ENCODE results near the gene PERP.
"Not testable (repeated sequence)": the region's sequence is repeated elsewhere in the genome, so short reads cannot be mapped to it uniquely, and the experiment has no call there.

PERP gene

GRCh38 chr6:138104618-138105213 is 2.5 kb downstream of the PERP start:
- DNase-seq: no peak

- no peak for DNase-seq
These were observed 3.3 kb downstream of the PERP start for GRCh38 chr6:138103871-138104270.

GRCh38 chr6:138101946-138102731 is 5.1 kb downstream of the PERP start:
- no peak for DNase-seq

GRCh38 chr6:138099832-138100231 is 7.4 kb downstream of the PERP start:
- DNase-seq: no peak

GRCh38 chr6:138098306-138098705 is 8.9 kb downstream of the PERP start:
- no peak for DNase-seq

GRCh38 chr6:138094260-138094659 is 13.0 kb downstream of the PERP start:
- no peak for DNase-seq

- no peak for DNase-seq
These were observed 13.6 kb downstream of the PERP start for GRCh38 chr6:138093632-138094031.

GRCh38 chr6:138092686-138093085 is 14.5 kb downstream of the PERP start:
- DNase-seq: no peak

- no peak for DNase-seq
These were observed 17.9 kb downstream of the PERP start for GRCh38 chr6:138089325-138089724.

- DNase-seq: no peak
These were observed 18.9 kb downstream of the PERP start for GRCh38 chr6:138088326-138088762.

GRCh38 chr6:138087593-138088325 is 19.5 kb downstream of the PERP start:
- DNase-seq: no peak

GRCh38 chr6:138086573-138087196 is 20.5 kb downstream of the PERP start:
- no peak for DNase-seq

GRCh38 chr6:138085839-138086222 is 21.4 kb downstream of the PERP start:
- DNase-seq: no peak

- DNase-seq: no peak
These were observed 22.0 kb downstream of the PERP start for GRCh38 chr6:138084904-138085838.

GRCh38 chr6:138082232-138082631 is 25.0 kb downstream of the PERP start:
- no peak for DNase-seq

- DNase-seq: not testable (repeated sequence)
These were observed 27.7 kb downstream of the PERP start for GRCh38 chr6:138079556-138079955.

- no peak for DNase-seq
These were observed 28.7 kb downstream of the PERP start for GRCh38 chr6:138078491-138078890.

GRCh38 chr6:138073264-138073663 is 34.0 kb downstream of the PERP start:
- DNase-seq: no peak

- DNase-seq: no peak
These were observed 43.5 kb downstream of the PERP start for GRCh38 chr6:138063726-138064125.

GRCh38 chr6:138054982-138055381 is 52.2 kb downstream of the PERP start:
- no peak for DNase-seq

- no peak for DNase-seq
These were observed 54.4 kb downstream of the PERP start for GRCh38 chr6:138052783-138053182.

GRCh38 chr6:138044972-138045371 is 62.2 kb downstream of the PERP start:
- DNase-seq: no peak

Measured in hippocampal formation (tissue), 2 donors.